PC-9 (cell line): ENCODE measurements around the gene ZNF518B.

Experiments
- EZH2 ChIP-seq: fragments of 200-600 bp; sonication (generic); IDR thresholded peaks from 2 replicates; pipeline ENCODE4 v1.8.0; 2017; ENCODE audit warnings: antibody characterized with exemption, low read depth
- TF ChIP-seq, protein P1 (sequence below): fragments of 200-600 bp; sonication (generic); conservative IDR thresholded peaks from 2 replicates; pipeline ENCODE4 v1.6.1; 2017; ENCODE audit warnings: mixed run types, antibody characterized with exemption, mild to moderate bottlenecking, moderate library complexity

DNA sequence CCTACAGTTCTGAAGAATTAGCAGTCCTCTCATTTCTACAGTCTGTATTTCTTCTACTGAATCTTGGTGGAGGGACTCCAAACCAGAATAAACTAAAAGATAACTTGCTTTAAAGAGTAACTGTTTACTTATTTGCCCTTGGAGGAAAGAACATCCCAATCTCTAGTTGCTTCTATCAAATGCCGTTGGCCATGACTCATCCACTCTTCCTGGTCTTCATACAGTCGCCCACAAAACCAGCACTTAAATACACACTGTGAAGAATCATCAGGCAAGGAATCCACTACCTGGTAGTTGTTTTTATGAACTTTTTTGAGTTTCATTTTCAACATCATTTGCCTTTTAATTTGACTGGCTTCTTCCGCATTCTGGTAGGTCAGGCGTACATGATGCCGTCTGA lies 14.2 kb downstream of the ZNF518B start:
- no peak for TF ChIP-seq EZH2
- TF ChIP-seq, protein P1, sequence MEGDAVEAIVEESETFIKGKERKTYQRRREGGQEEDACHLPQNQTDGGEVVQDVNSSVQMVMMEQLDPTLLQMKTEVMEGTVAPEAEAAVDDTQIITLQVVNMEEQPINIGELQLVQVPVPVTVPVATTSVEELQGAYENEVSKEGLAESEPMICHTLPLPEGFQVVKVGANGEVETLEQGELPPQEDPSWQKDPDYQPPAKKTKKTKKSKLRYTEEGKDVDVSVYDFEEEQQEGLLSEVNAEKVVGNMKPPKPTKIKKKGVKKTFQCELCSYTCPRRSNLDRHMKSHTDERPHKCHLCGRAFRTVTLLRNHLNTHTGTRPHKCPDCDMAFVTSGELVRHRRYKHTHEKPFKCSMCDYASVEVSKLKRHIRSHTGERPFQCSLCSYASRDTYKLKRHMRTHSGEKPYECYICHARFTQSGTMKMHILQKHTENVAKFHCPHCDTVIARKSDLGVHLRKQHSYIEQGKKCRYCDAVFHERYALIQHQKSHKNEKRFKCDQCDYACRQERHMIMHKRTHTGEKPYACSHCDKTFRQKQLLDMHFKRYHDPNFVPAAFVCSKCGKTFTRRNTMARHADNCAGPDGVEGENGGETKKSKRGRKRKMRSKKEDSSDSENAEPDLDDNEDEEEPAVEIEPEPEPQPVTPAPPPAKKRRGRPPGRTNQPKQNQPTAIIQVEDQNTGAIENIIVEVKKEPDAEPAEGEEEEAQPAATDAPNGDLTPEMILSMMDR, result no peak
